Caco-2 (cell line): ENCODE data around the gene DPYSL4. TPM values are rescaled to one million over a fixed set of nuclear protein-coding genes. Genes with fewer than 3 reads are reported as not detected.

Experiments used
- BruUV-seq: library from RNA; stranded (reverse); fragments of 400-500 nt; replicated peaks from 2 replicates; lab custom pipeline; 2021; lab: Mats Ljungman, UMichigan
- CTCF ChIA-PET: fragments of 300-600 bp; sonication (Branson Sonifier 250); formaldehyde crosslinking; loops from one replicate; lab custom pipeline; 2022; ENCODE audit warnings: antibody characterized with exemption; lab: Charles Lee
- POLR2A ChIA-PET: fragments of 300-600 bp; sonication (Branson Sonifier 250); formaldehyde crosslinking; loops from one replicate; lab custom pipeline; 2022; ENCODE audit warnings: antibody characterized with exemption; lab: Charles Lee
- DNase-seq, 2 experiments: peaks; one replicate each; pipeline versions ENCODE4 v3.0.0 to v3.0.0-alpha.2; 2020 to 2022
- H3K27me3 ChIP-seq: replicated peaks from 2 replicates; pipeline ENCODE4 v1.6.0; 2011; ENCODE audit warnings: low read length; ENCODE audit not compliant: control insufficient read depth, insufficient read depth
- H3K36me3 ChIP-seq: 2 replicates; pipeline ENCODE4 v1.5.1; 2011; ENCODE audit warnings: low read length; ENCODE audit not compliant: control insufficient read depth, insufficient read depth
- H3K4me1 ChIP-seq: fragments of 250-450 bp; sonication (Bioruptor Pico); 2 replicates; pipeline ENCODE4 v1.5.1; 2020; ENCODE audit warnings: mild to moderate bottlenecking
- H3K4me3 ChIP-seq: 2 replicates; pipeline ENCODE4 v1.5.1; 2011; ENCODE audit warnings: low read depth, mild to moderate bottlenecking, control low read depth, low read length
- H3K9me3 ChIP-seq: fragments of 250-450 bp; sonication (Bioruptor Pico); 2 replicates; pipeline ENCODE4 v1.5.1; 2020; ENCODE audit warnings: mild to moderate bottlenecking, moderate library complexity
- H3K27ac Mint-ChIP-seq: one replicate; pipeline ENCODE4 v1.8.0; 2022; ENCODE audit warnings: mixed read lengths; ENCODE audit not compliant: unreplicated experiment
- H3K27me3 Mint-ChIP-seq: one replicate; pipeline ENCODE4 v1.8.0; 2022; ENCODE audit warnings: mixed read lengths; ENCODE audit not compliant: insufficient read depth, unreplicated experiment
- H3K36me3 Mint-ChIP-seq: one replicate; pipeline ENCODE4 v1.8.0; 2022; ENCODE audit warnings: mild to moderate bottlenecking, mixed read lengths; ENCODE audit not compliant: insufficient read depth, unreplicated experiment
- H3K4me1 Mint-ChIP-seq: one replicate; pipeline ENCODE4 v1.8.0; 2022; ENCODE audit warnings: low read depth, mixed read lengths; ENCODE audit not compliant: unreplicated experiment
- H3K4me3 Mint-ChIP-seq: one replicate; pipeline ENCODE4 v1.8.0; 2022; ENCODE audit warnings: mild to moderate bottlenecking, moderate library complexity, mixed read lengths; ENCODE audit not compliant: unreplicated experiment
- H3K9me3 Mint-ChIP-seq: one replicate; pipeline ENCODE4 v1.8.0; 2022; ENCODE audit warnings: mixed read lengths; ENCODE audit not compliant: unreplicated experiment
- CTCF ChIP-seq, 2 experiments: fragments of 200-600 bp in 1 of 2; IDR thresholded peaks; 1 replicate in 1 of 2; 2 replicates in 1 of 2; pipeline versions ENCODE4 v1.5.1 to v1.8.0; 2011 to 2022; ENCODE audit warnings: antibody characterized with exemption in 1 of 2, control low read depth in 1 of 2, inconsistent platforms in 1 of 2, low read depth in 1 of 2, low read length in 1 of 2, mild to moderate bottlenecking in 1 of 2, moderate library complexity in 1 of 2; ENCODE audit not compliant: insufficient read depth in 1 of 2, severe bottlenecking in 1 of 2, unreplicated experiment in 1 of 2
- intact Hi-C: fragments of 100-400 bp; cut with micrococcal nuclease; formaldehyde crosslinking; loops from one replicate; pipeline ENCODE4 v1.10.0; 2022; ENCODE audit not compliant: unreplicated experiment
- total RNA-seq: library from RNA; stranded (reverse); gene quantifications from 2 replicates; pipeline ENCODE4 v1.2.3, GENCODE V29; 2022

DPYSL4 gene
- total RNA-seq, 1 experiment from 2014 or later, result not detected

DNA sequence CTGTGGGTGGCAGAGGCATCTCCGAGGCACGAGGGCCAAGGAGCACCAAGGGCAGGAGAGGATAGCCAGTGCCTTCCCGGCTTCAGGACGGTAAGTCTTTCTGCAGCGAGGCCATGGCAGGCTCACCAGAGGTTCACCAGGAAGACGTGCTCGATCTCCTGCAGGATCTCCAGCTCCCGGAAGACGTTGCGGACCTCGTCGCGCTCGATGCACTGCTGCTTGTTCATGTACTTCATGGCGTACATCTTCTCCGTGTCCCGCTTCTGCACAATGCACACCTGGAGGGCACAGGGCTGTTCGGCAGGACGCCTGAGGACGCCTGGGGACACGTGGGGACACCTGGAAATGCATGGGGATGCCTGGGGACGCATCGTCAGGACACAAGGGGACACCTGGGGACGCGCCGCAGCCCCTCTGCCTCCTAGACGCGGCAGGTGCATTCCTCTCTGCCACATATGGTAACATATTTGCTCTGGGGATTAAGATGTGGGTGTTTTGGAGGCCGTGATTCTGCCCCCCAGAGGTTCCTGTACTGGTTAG lies 41.2 kb downstream of the DPYSL4 start:
- CTCF ChIA-PET, result no interaction called here

DNA sequence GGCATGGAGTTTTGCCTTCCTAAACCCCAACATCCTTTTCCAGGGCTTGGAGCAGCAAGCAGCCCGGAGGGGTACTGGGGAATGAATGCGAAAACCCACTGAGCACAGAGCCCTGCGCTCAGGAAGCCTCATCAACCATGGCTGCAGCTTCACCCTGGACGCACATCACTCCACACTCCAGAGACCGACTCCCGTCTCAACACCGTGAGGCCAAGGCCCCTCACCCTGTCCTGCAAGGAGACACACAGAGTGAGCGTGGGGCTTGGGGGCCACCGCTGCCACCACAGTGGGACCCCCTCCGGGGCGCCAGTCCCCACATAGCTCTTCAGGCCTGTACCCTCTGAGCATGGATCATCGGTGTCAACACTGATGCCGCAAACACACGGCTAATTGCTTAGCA lies 41.9 kb downstream of the DPYSL4 start:
- H3K4me3 Mint-ChIP-seq, result no peak overlapping the region
- Histone ChIP-seq H3K4me1 (no peaks in the 10 kb centered on the region), H3K4me3 (no peak overlapping the region), H3K27me3 (no peaks in the 10 kb centered on the region), H3K9me3 (no peaks in the 10 kb centered on the region), H3K36me3 (no peaks in the 10 kb centered on the region)
- H3K27me3 Mint-ChIP-seq, result no peaks in the 10 kb centered on the region
- no peak for TF ChIP-seq CTCF (IDR thresholded peaks at IDR 0.05; ENCODE audit: insufficient read depth in 1 of 2, low read depth in 1 of 2, low read length in 1 of 2, severe bottlenecking in 1 of 2, unreplicated experiment in 1 of 2)
- BruUV-seq, result no TSS peak
- no peaks in the 10 kb centered on the region for H3K4me1 Mint-ChIP-seq
- H3K9me3 Mint-ChIP-seq, result no peaks in the 10 kb centered on the region
- ChIA-PET CTCF (no interaction called here), POLR2A (no interaction called here)
- no peaks in the 10 kb centered on the region for H3K36me3 Mint-ChIP-seq
- H3K27ac Mint-ChIP-seq, result no peak overlapping the region
- intact Hi-C loops, result no loop called here
- DNase-seq, result no peak

More for the DNA sequence above, 41.2 kb downstream of the DPYSL4 start:
- Mint-ChIP-seq H3K27me3 (no peaks in the 10 kb centered on the region), H3K36me3 (no peaks in the 10 kb centered on the region), H3K27ac (no peak overlapping the region), H3K9me3 (no peaks in the 10 kb centered on the region), H3K4me1 (no peaks in the 10 kb centered on the region), H3K4me3 (no peak overlapping the region)
- no peak for TF ChIP-seq CTCF (IDR thresholded peaks at IDR 0.05; ENCODE audit: insufficient read depth in 1 of 2, low read depth in 1 of 2, low read length in 1 of 2, severe bottlenecking in 1 of 2, unreplicated experiment in 1 of 2)
- Histone ChIP-seq H3K36me3 (no peaks in the 10 kb centered on the region), H3K9me3 (no peaks in the 10 kb centered on the region), H3K4me1 (no peaks in the 10 kb centered on the region), H3K4me3 (no peak overlapping the region), H3K27me3 (no peaks in the 10 kb centered on the region)
- DNase-seq, result no peak
- no TSS peak for BruUV-seq
- POLR2A ChIA-PET, result no interaction called here
- intact Hi-C loops, result no loop called here

DNA sequence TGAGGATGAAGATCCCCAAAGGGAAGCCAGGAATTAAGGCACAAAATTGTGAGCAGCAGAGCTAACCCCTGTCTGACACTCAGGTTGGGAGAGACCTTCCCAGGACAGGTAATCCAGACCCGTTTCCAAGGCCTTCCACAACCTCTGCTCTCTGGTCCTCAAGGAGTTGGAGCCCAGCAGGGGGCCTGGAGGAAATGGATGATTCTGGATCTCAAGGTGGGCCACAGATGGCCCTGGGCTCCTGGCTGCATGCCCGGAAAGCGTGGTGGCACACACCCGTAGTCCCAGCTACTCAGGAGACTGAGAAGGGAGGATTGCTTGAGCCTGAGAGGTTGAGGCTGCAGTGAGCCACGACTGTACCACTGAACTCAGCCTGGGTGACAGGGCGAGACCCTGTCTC lies 42.3 kb downstream of the DPYSL4 start:
- Histone ChIP-seq H3K9me3 (no peaks in the 10 kb centered on the region), H3K36me3 (no peaks in the 10 kb centered on the region), H3K27me3 (no peaks in the 10 kb centered on the region), H3K4me1 (no peaks in the 10 kb centered on the region), H3K4me3 (no peak overlapping the region)
- no peak for DNase-seq
- Mint-ChIP-seq H3K4me3 (no peak overlapping the region), H3K27me3 (no peaks in the 10 kb centered on the region), H3K27ac (no peak overlapping the region), H3K9me3 (no peaks in the 10 kb centered on the region), H3K36me3 (no peaks in the 10 kb centered on the region), H3K4me1 (no peaks in the 10 kb centered on the region)
- ChIA-PET POLR2A (no interaction called here), CTCF (no interaction called here)
- intact Hi-C loops, result no loop called here
- no peak for TF ChIP-seq CTCF (IDR thresholded peaks at IDR 0.05; ENCODE audit: insufficient read depth in 1 of 2, low read depth in 1 of 2, low read length in 1 of 2, severe bottlenecking in 1 of 2, unreplicated experiment in 1 of 2)
- no TSS peak for BruUV-seq
